ENCODE measurements around the gene PTPRT. TPM values are rescaled to one million over a fixed set of nuclear protein-coding genes. Genes with fewer than 3 reads are reported as not detected.
"Not testable (repeated sequence)": the region's sequence is repeated elsewhere in the genome, so short reads cannot be mapped to it uniquely, and the experiment has no call there.

Gene PTPRT
- total RNA-seq, 1 experiment from 2014 or later = not detected

DNA sequence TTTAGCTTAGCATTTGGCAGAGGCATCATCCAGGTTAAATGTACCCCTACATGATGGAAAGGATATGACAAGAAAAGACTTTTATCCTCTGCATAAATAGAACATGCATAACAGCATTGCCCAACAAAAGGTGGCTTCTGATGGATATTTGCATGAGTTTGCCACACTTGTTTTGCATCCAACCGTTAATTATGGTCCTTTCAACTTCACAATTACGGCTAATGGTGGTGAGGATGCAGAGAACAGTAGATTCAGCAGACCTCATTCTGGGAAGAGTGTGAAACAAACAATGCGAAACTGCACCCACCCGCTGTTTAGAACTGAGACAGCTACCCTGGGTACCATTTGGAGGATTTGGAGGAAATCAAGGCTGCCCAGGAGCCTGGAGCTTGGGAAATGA, 880.7 kb downstream of the PTPRT start:
- DNase-seq (ENCODE audit: low spot score) = no peak

DNA sequence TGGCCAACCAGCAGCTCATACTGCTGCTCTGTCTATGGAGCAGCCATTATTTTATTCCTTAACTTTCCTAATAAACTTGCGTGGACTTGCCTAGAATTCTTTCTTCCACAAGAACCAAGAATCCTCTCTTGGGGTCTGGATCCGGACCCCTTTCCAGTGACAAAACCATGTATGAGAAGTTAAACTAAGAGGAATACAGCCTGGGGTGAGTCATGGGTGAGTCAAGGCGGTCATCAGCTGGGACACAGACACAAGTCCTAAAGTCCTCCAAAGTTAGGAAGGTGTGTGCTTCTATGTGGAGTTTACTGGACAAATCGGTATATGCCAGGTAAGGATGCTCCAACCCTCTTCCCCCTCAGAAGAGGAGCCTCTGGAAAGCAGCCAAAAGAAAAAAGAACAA, 881.5 kb downstream of the PTPRT start:
- no peak for DNase-seq (ENCODE audit: low spot score)

DNA sequence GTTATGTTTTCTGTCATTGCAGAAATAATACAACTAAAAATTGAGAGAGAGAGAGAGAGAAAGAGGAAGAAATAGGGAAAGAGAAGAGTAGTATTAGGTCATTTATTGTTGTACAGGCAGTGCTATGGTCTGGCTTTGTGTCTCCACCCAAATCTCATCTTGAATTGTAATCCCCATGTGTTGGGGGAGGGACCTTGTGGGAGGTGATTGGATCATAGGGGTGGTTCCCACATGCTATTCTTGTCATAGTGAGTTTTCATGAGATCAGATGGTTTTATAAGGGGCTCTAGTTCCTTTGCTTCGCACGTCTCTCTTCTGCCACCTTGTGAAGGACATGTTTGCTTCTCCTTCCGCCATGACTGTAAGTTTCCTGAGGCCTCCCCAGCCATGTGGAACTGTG, 894.1 kb downstream of the PTPRT start:
- no peak for DNase-seq (ENCODE audit: low spot score)

DNA sequence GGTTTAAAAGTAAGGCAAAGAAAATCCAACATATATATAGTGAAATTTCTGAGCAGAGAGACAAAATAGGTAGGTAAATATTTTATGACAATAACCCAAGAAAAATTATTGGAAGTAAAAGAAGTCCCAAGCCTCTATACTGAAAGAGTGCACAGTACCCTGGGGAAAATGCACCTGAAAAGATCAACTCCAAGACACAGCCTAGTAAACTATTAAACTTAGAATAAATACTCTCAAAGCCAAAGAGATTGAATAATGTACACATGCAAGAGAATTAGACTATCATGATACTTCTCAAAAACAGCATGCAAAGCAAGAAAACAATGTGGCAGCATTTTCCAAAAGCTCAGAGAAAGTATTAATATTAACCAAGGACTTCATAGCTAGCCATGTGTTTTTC, 894.7 kb downstream of the PTPRT start:
- no peak for DNase-seq (ENCODE audit: low spot score)

DNA sequence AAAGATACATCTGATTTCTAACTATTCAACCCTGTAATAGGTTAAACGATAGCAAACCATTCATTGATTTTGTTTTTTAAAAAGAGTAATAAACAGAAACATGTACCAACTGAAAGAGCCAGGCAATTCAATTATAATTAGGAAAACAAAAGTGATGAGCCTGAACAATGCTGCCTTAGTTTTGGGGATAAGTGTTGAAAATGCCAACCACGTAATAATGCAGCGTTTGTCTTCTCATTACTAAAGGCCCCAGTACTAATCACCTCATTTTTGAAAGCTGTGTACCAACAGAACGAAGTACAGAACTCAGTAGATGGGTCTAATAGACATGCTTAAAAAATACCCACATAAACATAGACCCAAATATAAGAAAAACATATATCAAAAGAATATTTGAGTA, 907.9 kb downstream of the PTPRT start:
- no peak for DNase-seq (ENCODE audit: low spot score)

DNA sequence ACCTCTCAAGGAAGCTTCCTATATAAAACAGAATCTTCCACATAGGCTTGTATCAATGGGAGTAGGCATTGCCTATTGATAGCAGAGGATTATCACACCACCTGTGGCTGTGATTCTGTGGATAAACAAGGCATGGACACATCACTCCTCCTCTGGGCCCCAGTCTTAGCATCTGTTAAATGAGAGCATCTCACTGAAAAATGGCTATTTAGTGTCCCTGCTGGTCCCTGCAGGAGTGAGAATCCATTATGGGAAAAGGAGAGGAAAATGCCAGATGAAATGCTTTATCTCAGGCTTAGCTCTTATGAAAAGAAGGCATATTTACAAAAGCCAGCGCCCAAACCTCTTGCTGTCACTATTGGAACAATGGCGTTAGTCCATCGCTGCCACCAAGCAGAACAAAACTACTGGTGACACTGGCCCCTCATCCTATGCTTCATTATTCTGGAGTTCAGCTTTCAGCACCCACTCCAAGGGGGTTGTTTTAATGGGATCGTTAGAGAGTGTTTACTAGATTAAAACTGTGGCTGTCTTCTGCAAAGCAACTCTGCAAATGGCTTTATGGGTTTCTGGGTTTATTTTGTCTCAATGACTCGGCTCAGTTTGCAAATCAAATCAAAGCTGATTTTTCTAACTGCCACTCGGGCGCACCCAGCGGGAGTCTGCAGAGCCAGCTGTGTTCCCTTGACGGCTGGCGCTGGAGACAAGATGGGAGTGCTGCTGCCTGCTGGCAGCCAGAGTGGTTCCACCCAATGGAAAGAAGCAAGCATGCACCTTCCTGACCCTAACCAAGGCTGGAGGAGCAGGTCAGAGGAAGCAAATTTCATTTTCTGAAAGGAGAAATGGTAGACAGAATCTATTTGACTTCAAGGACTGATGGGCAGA, 912.7 kb downstream of the PTPRT start:
- DNase-seq (ENCODE audit: low spot score) = no peak

DNA sequence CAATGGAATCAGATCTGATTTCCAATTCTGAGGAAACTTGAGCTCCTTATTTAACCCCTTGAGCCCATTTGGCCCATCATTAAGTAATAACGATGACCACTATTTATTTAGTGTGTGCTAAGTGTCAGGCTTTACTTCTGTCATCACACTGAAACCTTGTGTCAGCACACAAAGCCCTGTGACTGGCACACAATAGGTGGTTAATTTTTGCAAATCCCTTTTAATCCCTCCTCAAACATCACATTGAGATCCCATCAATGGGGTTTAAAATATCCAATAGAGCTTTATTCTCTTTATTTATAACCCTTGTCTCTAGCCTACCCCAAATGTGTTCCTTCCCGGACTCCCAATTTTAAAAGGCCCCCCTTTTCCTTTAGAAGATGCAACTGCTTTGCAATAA, 914.7 kb downstream of the PTPRT start:
- no peak for DNase-seq (ENCODE audit: low spot score)

DNA sequence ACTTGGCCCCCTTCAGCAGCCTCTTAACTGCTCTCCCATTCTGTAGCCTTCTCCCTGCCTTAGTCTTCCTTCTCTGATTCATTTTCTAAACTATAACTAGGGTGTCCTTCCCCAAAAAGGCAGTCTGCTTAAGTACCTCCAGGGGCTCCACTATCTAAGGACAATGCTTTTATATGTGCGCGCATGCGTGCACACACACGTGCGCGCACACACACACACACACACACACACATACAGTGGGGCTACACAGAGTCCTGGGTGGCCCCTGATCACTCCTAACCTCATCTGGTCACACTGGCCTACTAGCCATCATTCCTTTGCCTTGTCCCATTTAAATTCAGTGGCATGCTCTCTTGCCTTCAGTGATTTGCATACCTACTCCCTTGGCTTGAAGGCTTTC, 917.2 kb downstream of the PTPRT start:
- DNase-seq (ENCODE audit: low spot score) = no peak

DNA sequence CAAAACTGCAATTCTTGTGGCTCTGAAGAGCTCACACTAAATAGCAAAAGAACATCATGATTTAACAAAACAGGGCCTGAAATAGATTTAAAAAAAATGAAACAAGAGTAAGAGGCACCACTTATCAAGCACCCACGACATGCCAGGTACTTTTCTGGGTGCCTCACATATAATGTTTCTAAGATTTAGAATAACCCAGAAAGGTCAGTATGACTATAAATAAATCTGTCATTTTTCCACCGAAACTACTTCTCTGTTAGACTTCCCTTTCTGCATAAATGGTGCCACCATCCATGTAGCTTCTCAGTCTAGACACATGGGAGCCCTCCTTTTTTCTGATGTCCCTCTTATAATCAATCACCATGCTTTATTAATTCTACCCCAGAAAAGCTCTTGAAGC, 919.2 kb downstream of the PTPRT start:
- DNase-seq (ENCODE audit: low spot score) = no peak

DNA sequence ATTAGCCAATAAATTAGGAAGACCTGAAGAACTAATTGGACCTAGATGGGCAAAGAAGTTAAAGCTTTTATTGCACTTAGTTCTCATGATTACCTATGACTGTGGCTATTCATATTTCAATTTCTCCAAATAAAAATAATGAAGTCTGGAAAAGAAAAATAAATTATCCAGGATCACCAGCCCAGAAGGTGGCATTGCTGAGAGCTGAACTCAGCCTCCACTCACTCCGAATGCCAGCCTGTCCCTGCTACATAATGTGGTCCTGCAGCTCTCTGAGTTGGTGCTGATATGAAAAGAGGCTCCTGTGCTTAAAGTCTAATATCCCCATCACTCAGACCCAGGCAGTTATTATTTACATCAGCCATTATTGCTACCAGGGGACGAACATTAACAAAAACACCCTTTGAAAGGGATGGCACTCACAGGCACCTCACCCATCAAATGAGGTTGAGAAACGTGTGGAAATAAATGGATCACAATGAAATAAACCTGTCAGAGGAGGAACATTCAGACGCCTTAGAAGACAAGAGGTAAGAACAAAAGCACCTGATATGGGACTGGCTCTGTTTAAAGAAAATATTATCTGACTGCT, 921.8 kb downstream of the PTPRT start:
- DNase-seq (ENCODE audit: low spot score) = no peak

DNA sequence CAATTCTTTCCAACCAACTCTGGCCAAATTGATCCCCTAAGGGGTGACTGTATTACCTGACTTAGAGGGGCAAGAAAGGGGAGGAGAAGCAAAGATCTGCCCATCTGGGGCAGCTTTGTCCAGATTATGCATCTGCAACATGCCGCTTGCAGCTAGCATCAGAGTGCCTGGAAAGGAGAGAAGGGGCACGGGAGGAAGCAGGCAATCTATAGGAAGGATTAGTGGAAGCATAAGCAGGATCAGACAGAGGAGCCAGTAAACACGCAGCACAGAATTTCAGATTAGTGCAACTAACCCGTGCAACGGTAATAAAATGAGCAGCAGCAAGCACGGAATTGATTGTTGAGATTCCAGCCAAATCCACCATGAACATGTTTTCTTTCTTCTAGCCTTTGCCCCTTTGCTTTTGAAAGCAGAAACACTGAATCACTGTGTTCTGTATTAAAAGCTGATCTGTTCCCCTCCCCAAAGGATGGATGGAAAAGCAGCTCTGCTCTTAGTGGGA, 927.9 kb downstream of the PTPRT start:
- DNase-seq (ENCODE audit: low spot score) = no peak

DNA sequence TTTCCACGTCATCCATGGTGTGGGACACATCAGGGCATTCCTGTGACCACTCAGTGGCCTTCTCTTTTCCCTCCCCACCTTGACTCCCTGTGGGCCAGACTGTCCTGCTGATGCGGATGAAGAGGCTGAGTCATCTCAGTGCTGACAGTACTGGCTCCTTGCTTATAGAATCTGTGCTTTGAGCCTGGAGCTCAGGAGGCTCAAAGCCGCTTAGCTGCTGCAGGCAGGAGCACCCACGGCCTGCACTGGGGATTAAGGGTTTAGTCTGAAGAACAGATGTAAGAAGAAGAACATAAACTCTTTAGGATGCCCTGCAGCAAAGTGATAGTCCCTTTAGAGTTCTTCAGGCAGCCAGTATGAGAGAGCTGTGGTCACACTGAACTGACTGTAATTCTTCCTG, 929.5 kb downstream of the PTPRT start:
- DNase-seq (ENCODE audit: low spot score) = no peak

DNA sequence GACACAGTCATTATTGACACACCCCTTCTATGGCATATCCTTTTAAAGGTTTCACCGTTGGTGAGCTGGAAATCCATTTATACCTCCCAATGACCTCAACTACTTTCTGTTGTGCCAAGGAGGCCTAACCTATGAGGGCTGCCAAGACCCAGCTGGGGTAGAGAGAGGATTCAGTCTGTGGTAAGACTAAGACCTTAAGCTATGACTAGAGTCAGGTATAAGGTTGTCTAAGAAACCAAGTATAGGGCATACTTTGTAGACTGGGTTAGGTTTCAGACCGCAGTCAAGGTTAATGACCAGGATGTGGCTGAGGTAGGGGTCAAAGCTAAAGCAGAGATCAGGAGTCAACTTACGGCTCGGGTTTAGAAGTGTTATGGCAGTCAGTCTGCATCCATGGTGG, 930.3 kb downstream of the PTPRT start:
- no peak for DNase-seq (ENCODE audit: low spot score)

DNA sequence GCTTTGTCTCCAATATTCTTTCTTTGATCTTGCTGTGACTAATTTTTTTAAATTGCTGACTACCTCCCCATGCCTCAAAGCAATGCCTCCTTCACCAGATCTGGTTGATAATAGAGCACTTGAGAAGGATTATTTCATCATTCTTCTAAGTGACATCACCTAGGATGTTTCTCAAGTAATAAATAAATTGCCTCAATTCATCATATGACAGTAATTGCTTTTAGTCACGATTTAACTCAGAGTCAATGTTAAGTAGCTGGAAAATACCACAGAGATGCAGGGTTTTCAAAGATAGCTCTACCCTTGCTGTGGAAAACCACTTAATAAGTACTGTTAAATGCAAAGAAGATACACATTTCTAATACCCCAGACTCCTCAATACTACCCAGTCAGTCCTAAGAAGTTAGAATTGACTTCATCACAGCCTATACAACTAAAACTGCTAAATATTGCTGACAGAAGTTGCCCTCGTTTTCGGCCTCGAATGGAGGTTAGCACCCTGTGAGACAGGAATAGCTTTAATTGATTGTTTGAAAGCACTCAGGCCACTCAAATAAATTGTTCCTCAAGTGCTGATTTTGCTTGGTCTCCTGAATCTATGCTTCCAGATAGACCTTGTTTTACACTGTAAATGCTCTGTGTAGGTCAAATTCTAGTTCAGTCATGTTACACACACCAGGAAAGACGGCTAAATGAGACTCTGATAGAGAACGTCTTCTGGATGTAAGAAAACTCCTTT, 931.0 kb downstream of the PTPRT start:
- DNase-seq (ENCODE audit: low spot score) = no peak

DNA sequence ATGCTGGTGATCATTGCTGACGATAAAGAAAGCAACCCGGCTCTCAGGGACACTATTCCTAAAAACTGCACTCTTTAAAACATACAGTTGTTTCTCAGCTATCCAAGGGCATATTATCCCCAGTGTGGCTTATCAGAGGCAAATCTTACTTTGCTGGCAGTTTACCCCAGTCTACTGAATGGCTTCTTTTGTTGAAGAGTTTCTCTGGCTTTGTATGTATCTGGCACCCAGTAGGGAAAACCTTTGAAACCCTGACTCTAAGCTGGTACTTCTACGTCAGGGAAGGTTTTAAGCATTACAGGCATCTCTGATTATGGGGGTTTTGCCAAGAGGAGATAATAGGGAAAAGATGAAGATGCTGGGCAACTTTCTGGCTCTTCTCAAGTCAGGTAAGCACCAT, 933.9 kb downstream of the PTPRT start:
- no peak for DNase-seq (ENCODE audit: low spot score)

DNA sequence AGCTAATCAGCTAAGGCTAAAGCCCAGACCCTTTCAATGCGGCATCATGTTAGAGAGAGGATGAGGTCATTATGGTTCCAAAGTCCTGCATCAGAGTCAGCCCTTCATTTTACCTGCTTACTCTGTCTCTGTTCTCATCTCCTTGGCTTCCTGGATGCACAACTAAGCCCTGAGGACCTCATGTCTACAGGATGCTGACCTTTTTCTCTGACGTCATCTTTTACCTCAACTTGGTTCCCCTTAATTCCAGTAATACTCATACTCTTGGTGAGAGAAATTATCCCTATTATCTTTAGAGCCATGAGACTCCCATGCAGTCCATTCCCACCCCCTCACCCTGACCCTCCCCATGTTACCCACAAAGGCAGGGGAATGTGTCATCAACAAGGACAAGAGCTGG, 935.0 kb downstream of the PTPRT start:
- DNase-seq (ENCODE audit: low spot score) = no peak

DNA sequence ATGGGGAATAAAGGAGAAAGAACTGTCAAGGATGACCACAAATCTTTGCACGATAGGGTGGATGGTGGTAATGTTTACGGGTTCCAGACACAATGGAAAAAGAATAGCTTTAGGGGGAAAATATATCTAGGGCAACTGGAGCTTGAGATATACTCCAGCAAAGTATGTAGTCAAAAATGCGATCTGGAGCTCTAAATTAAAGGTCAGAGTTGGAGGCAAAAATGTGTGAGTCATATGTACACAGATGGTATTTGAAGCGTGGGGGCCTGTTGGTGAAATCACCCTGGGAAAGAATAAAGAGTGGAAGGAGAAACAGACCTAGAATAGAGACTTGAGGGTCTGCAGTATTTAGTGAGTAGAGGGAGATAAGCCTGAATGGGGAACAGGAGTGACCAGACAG, 937.6 kb downstream of the PTPRT start:
- no peak for DNase-seq (ENCODE audit: low spot score)

DNA sequence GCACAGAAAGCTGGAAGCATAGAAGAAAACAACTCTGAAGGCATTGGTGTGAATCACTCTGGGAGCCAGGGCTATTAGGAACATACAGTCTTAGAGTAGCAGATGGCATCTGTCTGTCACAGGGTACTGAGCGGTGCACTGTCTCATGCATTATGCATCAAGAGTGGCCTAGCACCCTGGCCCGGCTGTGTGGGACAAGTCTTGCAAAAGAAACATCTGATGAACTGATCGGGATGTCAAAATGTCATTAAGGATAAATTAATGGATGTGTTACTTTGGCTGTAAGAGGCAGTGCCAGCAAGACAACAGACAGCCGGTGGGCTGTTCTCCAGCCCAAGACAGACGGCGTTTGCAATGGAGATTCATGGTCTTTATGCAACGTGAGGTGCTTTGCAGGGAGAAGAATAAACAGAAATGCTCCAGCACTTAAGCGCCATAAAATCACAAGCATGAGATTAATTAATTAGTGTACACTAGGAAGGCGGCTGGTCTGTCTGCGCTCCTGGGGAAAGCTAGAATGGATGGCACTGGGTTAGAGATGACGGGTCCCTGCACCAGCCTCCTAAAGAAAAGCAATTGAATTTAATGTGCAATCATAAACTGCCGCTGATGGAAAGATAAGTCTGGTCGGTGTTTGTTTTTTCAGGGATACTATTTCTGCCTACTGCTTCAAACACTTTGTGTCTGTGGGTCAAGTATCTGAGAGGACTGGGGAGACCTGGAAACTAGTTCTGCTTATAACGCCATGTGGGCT, 970.9 kb downstream of the PTPRT start:
- DNase-seq (ENCODE audit: low spot score) = no peak

DNA sequence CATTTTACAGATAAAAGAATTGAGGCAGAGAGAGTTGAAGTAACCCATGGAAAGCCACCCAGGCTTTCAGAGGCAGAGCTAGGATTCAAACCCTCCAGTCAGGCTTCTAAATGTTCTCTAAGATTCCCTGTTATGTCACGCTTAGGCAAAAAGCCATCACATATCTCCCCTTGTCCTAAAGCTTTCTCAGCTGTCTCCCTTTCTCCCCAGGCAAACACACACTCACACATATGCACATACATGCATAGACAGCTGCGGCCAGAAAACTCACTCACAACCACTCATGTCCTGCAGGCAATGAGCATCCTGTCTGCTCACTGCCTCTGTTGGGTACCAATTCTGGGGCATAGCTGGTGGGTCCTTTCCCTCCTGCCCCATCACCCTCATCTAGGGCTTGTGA, 975.6 kb downstream of the PTPRT start:
- DNase-seq (ENCODE audit: low spot score) = no peak

DNA sequence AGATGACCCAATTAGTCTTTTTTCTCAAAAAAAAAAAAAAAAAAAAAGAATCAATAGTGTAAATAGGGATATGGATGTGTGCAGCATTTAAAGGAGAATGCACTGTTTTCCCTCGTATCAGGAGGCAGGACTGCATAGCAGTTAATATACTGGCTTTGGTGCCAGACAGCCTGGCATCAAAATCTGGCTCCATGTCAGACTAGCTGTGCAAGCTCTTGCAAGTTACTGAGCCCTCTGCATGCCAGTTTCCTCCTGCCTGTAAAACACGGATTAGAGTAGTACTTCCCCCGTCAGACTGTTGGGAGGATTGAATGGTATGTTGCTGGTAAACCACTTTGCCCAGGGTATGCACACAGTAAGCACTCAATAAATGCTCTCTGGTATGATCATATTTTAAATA, 977.3 kb downstream of the PTPRT start:
- no peak for DNase-seq (ENCODE audit: low spot score)

DNA sequence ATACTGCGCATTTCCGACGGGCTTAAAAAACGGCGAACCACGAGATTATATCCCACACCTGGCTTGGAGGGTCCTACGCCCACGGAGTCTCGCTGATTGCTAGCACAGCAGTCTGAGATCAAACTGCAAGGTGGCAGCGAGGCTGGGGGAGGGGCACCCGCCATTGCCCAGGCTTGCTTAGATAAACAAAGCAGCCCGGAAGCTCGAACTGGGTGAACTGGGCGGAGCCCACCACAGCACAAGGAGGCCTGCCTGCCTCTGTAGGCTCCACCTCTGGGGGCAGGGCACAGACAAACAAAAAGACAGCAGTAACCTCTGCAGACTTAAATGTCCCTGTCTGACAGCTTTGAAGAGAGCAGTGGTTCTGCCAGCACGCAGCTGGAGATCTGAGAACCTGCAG, 983.1 kb downstream of the PTPRT start:
- DNase-seq (ENCODE audit: low spot score) = not testable (repeated sequence)

DNA sequence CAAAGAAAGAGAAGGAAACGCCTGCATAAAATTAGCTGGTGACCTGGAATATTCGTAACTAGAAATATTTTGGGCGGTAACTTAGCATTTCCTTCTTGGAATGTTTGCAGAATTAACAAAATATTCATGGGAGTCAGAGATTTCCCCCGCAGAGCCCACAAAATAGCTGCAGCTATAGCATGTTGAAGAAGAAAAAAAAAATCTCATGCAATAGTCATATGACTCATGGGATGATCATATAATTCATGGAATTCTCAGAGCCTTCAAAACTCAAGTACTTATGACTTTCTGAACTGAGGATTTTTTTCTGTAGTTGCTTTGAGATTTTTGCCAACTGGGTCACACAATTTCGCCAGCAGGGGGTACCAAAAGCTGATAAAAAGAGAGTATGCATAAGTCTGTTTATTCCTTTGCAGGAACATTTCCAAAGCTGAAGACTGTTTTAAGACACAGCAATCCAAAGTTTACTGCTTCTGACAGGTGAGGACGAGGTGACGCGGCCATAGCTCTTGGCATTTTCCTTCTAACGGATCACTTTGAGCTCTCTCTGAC, 985.5 kb downstream of the PTPRT start:
- DNase-seq (ENCODE audit: low spot score) = no peak
